ENCODE measurements around the gene ZNF280D. TPM values are rescaled to one million over a fixed set of nuclear protein-coding genes. Genes with fewer than 3 reads are reported as not detected.

Gene ZNF280D
- total and polyA plus RNA-seq, 2 donors = 72.9 to 73.9 TPM

Other genes with a start within 250 kb of the ZNF280D start
- gene TCF12, start 185.1 kb upstream of the ZNF280D start, total RNA-seq = 159 TPM
- 45.2 TPM for gene TCF12, start 185.1 kb upstream of the ZNF280D start, polyA plus RNA-seq

All from thymus (tissue), 2 donors.